ENCODE data around the gene TMEM182.

GRCh38 chr2:102783506-102784183 is 21.8 kb downstream of the TMEM182 start:
- TF ChIP-seq, protein P1, sequence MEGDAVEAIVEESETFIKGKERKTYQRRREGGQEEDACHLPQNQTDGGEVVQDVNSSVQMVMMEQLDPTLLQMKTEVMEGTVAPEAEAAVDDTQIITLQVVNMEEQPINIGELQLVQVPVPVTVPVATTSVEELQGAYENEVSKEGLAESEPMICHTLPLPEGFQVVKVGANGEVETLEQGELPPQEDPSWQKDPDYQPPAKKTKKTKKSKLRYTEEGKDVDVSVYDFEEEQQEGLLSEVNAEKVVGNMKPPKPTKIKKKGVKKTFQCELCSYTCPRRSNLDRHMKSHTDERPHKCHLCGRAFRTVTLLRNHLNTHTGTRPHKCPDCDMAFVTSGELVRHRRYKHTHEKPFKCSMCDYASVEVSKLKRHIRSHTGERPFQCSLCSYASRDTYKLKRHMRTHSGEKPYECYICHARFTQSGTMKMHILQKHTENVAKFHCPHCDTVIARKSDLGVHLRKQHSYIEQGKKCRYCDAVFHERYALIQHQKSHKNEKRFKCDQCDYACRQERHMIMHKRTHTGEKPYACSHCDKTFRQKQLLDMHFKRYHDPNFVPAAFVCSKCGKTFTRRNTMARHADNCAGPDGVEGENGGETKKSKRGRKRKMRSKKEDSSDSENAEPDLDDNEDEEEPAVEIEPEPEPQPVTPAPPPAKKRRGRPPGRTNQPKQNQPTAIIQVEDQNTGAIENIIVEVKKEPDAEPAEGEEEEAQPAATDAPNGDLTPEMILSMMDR (IDR thresholded peaks at IDR 0.05) = no peak
- no peak for TF ChIP-seq POLR2A (IDR thresholded peaks at IDR 0.05)

All from Peyer's patch (tissue), 4 donors.